H1 (cell line): ENCODE measurements around the gene OSBP2. TPM values are rescaled to one million over a fixed set of nuclear protein-coding genes. Genes with fewer than 3 reads are reported as not detected.

ENCODE experiments used
- ATF3 ChIP-seq: IDR thresholded peaks from 2 replicates; pipeline ENCODE4 v1.6.1; 2011; ENCODE audit warnings: low read depth, mild to moderate bottlenecking, low read length; ENCODE audit not compliant: insufficient read depth
- BRCA1 ChIP-seq: IDR thresholded peaks from 2 replicates; pipeline ENCODE4 v1.6.1; 2012; ENCODE audit warnings: low read depth, low read length, improper control_type of control experiment
- E2F6 ChIP-seq: IDR thresholded peaks from 2 replicates; pipeline ENCODE4 v1.6.1; 2012; ENCODE audit warnings: inconsistent platforms
- EP300 ChIP-seq, 2 experiments: IDR thresholded peaks; 1 replicate in 1 of 2; 2 replicates in 1 of 2; pipeline ENCODE4 v1.6.1; 2011 to 2012; ENCODE audit warnings: low read depth in 2 of 2, low read length in 2 of 2, mild to moderate bottlenecking in 2 of 2, borderline replicate concordance in 1 of 2, inconsistent platforms in 1 of 2, moderate library complexity in 1 of 2
- JUND ChIP-seq: IDR thresholded peaks from 2 replicates; pipeline ENCODE4 v1.6.1; 2011; ENCODE audit warnings: mild to moderate bottlenecking, improper control_type of control experiment, low read length
- KDM4A ChIP-seq: IDR thresholded peaks from one replicate; pipeline ENCODE4 v1.7.1; 2012; ENCODE audit warnings: low read depth, mild to moderate bottlenecking, moderate library complexity, low read length, inconsistent platforms; ENCODE audit not compliant: severe bottlenecking
- SP2 ChIP-seq: IDR thresholded peaks from 2 replicates; pipeline ENCODE4 v1.6.1; 2012; ENCODE audit warnings: mild to moderate bottlenecking, low read length, inconsistent platforms
- SP4 ChIP-seq: IDR thresholded peaks from 2 replicates; pipeline ENCODE4 v1.6.1; 2012; ENCODE audit warnings: low read length, inconsistent platforms
- USF2 ChIP-seq: IDR thresholded peaks from 2 replicates; pipeline ENCODE4 v1.6.1; 2011; ENCODE audit warnings: low read length, improper control_type of control experiment
- YY1 ChIP-seq: IDR thresholded peaks from 2 replicates; pipeline ENCODE4 v1.6.1; 2011; ENCODE audit warnings: low read depth, mild to moderate bottlenecking, low read length
- polyA plus RNA-seq, 7 experiments: library from polyadenylated mRNA; depleted of rRNA in 3 of 7; stranded (reverse) in 5 of 7; unstranded in 2 of 7; fragments of >200 nt in 5 of 7; fragments of 200-250 nt in 2 of 7; gene quantifications; 1 replicate in 5 of 7; 2 replicates in 1 of 7; 4 replicates in 1 of 7; pipeline versions ENCODE4 v1.2.1 to v1.2.3, GENCODE V29; 2011 to 2013; ENCODE audit warnings: missing spikeins in 2 of 7, mixed read lengths in 2 of 7
- total RNA-seq: library from RNA; stranded (reverse); fragmentation: NEBNext Ultra II Directional; extraction: Animal tissue kit (Norgen Biotek cat#: 25700); gene quantifications from 2 replicates; pipeline ENCODE4 v1.2.1, GENCODE V29; 2021

Gene OSBP2
- total and polyA plus RNA-seq, 2 of the 8 experiments (the other 6 are each of a cell fraction or from before 2014, with no cell fraction given): 3.4 to 3.7 TPM

GRCh38 chr22:30892731-30893221 is 198.1 kb downstream of the OSBP2 start (continued):
- no peak for TF ChIP-seq USF2
- no peak for TF ChIP-seq SP4
- TF ChIP-seq KDM4A: no peak
- no peak for TF ChIP-seq EP300 (IDR thresholded peaks at IDR 0.05; ENCODE audit: borderline replicate concordance in 1 of 2, low read depth in 2 of 2, low read length in 2 of 2)
- TF ChIP-seq ATF3: no peak
- TF ChIP-seq E2F6: no peak
- no peak for TF ChIP-seq SP2
- TF ChIP-seq YY1: no peak
- no peak for TF ChIP-seq JUND
- TF ChIP-seq BRCA1: no peak
